UCSD-AML1 (cell line): ENCODE results near the gene PBX2.
"Not testable (repeated sequence)": the region's sequence is repeated elsewhere in the genome, so short reads cannot be mapped to it uniquely, and the experiment has no call there.

ENCODE experiments used
- DNase-seq: peaks from one replicate; lab custom pipeline; 2025; ENCODE audit not compliant: unreplicated experiment; lab: John Stamatoyannopoulos, UW

PBX2 gene

GRCh38 chr6:32190054-32190851, at the start of gene PBX2:
Gene PBX2, minus strand, starts transcription at chr6:32190202. Its CDS starts 287 bp downstream, at chr6:32189915.
- DNase-seq: peak; percentile 90

DNA sequence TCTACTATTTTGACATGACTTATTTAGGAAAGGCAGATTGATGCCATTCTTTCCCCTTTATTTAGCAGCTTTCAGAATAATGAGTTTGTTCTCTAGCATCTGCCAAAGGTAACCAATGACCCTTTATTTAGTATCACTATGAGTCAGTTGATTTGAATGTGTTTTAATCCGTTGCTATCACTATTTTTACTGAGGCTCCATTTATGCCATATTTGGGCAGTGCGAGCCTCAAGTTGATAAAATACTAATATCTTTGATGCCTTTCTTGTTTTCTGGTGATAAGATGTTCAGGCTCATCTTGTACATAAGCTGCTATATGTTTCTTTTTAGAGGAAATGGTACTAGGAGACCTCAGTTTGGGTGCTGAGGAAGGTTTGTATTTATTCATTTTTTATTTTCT, 49.5 kb upstream of the PBX2 start:
- DNase-seq: no peak

DNA sequence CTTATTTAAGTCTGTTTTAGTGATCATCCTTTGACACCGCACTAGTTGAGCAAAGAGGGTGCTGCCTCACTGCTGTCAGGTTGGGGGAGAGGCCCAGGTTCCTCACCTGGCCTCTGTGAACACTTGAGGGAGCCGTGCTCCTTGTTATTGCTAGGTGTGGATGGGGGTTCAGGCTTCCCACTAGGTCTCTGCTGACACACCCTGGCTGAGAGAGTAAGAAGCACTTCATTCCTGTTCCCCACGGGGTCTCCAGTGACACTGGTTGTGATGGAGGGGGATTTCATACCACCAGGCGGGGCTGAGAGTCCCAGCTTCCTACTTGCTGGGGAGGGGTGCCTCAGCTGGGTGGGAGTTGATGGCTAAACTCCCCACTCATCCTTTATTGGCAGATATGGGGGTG, 44.9 kb upstream of the PBX2 start:
- peak; percentile 27 for DNase-seq

GRCh38 chr6:32226434-32226833, 36.4 kb upstream of the PBX2 start:
- no peak for DNase-seq

GRCh38 chr6:32224696-32225095, 34.7 kb upstream of the PBX2 start:
- DNase-seq: no peak

DNA sequence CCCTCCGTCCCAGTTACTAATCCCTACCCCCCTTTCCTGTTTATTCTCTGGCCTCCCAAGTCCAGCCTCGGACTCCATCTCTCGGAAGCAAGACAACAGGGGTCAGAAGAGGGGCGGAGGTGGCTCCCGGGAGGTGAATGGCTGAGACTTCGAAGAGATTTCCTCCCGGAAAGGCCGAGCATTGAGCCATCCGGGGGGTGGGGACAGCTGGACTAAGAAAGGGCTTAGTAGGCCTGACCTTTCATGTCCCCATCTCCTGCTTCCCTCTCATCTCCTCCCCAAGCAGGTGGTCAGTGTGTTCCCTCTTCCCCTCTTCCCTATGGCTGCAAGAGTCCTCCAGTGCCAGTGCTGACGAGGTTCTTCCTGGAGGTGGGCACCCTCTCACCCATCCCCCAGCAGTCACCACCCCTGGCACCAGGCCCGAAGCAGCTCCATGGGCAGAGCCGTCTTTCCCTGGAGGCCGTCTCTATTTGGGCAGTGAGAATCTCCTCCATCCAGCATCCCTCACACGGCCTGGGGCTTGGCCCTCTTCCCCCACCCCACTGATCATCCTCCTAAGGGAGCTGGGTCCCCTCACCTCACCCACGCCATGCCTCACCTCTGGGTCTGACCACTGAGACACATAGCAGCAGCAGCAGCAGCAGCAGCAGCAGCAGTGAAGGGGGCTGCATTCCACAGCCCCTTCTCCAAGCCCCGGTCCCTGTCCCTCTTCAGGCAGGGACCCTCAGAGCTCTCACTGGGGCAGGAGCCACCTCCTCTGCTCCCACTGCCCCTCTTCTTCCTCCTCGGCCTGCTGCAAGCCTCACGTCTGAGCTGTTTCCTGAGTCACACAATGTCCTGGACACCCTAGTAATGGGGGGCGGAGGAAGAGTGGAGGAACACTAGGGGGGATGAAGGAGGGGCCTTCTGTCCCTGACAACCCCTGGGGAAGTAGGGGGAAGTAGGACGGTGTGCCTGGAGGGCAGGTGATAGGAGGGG, 33.5 kb upstream of the PBX2 start, which contains the start of gene NOTCH4:
Gene NOTCH4 (minus strand): TSS at position 810 of the 978 bp plus-strand sequence. CDS start 139 bp downstream, at position 671.
- DNase-seq: no peak

DNA sequence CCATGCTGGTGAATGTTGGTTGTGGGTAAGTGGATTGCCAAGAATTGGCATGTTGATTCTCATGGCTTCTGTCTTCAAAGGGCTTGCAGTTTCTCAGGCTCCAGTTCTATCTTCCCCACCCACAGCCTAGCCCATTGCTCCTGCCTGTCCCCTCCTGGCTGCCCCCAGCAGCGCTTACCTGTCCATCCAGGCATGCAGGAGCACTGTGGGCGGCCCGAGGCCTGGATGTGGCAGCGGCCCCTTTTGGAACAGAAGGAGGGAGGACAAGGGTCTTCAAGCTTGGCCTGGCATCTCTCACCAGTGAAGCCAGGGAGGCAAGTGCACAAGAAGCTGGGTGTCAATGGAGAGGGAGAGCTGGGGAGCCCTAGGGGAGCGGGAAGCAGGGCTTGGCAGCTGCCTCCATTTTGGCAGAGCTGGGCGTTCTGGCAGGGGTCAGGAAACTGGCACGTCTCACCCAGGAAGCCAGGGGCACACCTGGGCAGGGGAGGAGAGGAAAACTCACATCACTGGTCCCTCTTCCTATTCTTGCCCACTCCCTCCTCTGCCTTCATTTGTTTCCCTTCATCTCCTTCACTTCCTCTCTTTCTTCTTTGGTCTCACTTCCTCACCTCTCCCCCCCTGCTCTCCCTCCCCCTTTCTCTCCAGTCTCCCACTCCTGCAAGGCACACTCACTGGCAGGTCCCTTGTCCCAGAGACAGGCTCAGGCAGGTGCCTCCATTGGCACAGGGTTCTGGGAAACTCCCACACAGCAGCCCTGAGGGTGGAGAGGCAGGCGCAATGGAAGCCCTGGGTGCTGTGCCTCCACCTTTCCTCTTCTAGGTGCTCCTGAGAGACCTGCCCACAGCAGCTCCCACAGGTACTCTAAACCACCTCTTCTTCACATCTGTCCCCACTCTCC, 32.6 kb upstream of the PBX2 start:
- no peak for DNase-seq

DNA sequence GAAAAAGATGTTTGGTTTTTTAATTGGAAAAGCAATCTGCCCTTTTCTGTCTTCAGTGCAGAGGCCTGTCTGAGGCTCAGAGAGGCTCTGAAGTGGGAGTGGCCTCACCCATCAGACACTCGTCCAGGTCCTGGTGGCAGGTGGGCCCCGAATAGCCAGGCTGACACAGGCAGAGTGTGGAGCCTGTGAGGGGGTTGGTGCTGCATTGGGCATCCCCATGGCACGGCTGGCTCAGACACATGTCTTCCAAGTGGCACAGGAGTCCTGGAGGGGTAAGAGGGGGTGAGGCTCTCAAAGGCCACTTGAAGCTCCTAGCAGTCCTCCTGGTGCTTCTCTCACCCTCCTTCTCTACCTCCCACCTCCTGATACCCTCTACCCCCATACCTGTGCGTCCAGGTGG, 30.0 kb upstream of the PBX2 start:
- no peak for DNase-seq

GRCh38 chr6:32218167-32218566, 28.2 kb upstream of the PBX2 start:
- no peak for DNase-seq

GRCh38 chr6:32216998-32217397, 27.0 kb upstream of the PBX2 start:
- no peak for DNase-seq

DNA sequence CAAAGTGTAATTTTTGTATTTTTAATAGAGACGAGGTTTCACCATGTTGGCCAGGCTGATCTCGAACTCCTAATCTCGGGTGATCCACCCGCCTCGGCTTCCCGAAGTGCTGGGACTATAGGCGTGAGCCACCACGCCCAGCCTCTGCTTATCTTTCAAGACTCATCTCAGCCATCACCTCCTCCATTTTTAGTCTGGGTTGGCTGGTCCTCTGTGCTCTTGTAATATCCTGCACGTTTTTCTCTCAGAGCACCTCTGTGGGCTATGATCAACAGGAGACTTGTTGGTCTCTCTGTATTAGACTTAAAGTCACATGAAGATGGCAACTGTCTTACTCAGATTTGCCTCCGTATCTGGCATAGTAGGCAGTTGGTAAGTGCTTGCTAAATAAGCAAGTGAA, 26.3 kb upstream of the PBX2 start:
- DNase-seq: no peak

GRCh38 chr6:32215617-32216016, 25.6 kb upstream of the PBX2 start:
- DNase-seq: no peak

DNA sequence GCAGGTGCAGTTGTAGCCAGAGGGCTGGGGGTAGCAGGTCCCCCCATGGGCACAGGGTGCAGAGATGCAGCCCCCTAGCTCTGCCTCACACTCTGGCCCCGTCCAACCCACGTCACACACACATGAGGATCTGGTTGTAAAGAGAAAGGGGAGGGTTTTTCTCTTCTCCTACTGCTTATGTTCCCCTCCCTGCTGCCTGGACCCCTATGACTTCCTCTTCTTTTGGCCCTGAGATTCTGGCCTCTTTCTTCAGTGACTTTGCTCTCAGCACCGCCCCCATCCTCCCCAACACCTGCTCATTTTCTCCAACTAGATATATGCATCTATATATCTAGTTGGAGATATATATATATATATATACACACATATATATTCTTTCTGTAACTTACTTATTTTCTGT, 24.1 kb upstream of the PBX2 start:
- no peak for DNase-seq

GRCh38 chr6:32213649-32214048, 23.6 kb upstream of the PBX2 start:
- no peak for DNase-seq

DNA sequence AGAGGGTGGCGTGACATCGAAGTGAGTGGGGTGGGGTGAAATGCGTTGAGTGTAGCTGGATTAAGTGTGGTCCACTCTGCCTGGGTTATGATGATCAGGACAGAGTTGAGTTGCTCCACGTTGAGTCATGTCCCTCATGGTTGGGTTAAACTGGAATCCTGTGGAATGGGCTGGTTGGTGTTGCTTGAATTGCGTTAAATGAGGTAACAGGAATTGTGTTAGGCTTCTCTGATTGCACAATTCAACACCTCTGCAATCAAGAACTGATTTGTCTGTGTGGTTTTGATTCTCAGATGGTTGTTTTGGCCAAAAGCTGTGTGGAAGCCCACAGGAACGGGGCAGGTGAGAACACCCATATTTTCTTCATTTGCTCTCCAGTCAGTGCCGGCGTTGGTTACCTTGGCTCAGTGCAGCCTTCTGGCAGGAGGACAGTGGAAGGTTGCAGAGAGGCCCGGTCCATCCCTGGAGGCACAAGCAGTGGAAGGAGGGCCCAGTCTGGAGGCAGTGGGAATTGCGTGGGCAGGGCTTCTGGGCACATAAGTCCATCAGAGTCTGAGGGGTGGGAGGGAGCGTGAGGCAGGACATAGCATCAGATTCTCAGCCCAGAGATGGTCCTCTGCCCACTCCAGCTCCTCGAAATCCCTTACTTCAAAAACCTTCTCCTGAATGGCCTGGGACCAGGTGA, 22.2 kb upstream of the PBX2 start:
- DNase-seq: no peak

DNA sequence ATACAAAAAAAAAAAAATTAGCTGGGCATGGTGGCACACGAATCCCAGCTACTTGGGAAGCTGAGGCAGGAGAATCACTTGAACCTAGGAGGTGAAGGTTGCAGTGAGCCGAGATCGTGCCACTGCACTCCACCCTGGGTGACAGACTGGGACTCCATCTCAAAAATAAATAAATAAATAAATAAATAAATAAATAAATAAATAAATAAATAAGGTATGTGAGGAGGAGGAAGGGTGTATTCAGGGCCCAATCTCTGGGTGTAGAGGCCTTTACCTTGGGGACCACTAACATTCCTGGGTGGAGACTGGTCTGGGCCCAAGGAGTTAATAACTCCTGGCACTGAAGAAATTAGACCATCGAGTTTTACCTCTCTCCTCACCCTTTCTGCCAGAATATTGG, 21.4 kb upstream of the PBX2 start:
- not testable (repeated sequence) for DNase-seq

- no peak for DNase-seq
Observed at GRCh38 chr6:32210191-32210601, 20.2 kb upstream of the PBX2 start.

GRCh38 chr6:32208996-32209395, 19.0 kb upstream of the PBX2 start:
- no peak for DNase-seq

DNA sequence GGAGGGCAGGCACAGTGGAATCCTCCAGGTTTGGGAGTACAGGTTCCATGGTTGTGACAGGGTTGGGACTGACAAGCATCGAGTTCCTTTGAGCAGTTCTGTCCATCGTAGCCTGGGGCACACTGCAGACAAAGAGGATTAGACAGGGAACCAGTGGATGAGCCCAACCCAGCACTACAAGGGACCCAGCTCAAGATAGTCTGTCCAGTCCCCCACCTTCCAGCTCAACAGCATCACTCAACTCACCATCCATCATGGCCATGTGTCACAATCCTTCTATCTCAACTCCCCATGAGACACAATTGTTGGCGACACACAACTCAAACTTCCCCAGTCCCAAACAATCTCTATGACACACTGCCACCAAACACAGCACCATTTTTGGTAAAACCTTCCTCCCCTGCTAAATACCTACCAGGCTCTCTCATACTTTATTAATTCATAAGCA, 14.3 kb upstream of the PBX2 start:
- DNase-seq: no peak
